Breast epithelium (tissue), 3 donors: ENCODE results near the gene ENDOD1.

Experiments used
- CTCF ChIP-seq, 3 donors: fragments of 450-650 bp; IDR thresholded peaks; one replicate each; pipeline ENCODE4 v1.5.1; 2016 to 2017; ENCODE audit warnings: antibody characterized with exemption in 3 of 3, mild to moderate bottlenecking in 3 of 3, moderate library complexity in 3 of 3
- POLR2A ChIP-seq: fragments of 450-650 bp; IDR thresholded peaks from one replicate; pipeline ENCODE4 v1.6.1; 2016; ENCODE audit warnings: antibody characterized with exemption, mild to moderate bottlenecking, moderate library complexity

- TF ChIP-seq CTCF (IDR thresholded peaks at IDR 0.05) (no peak), POLR2A (no peak)
Measured at GRCh38 chr11:95057959-95058358, 31.7 kb upstream of the ENDOD1 start.
